Motor neuron (in vitro differentiated cells): ENCODE results near the gene PRKAR2B. TPM values are rescaled to one million over a fixed set of nuclear protein-coding genes. Genes with fewer than 3 reads are reported as not detected.
A peak's percentile ranks its signal among the peaks of the same experiment; 100 is the strongest.
"Not testable (repeated sequence)": the region's sequence is repeated elsewhere in the genome, so short reads cannot be mapped to it uniquely, and the experiment has no call there.

Experiments
- ATAC-seq, 8 experiments: fragments of 200-7000 bp; cut with Tn5 transposase; replicated peaks in 6 of 8; 2 replicates each; pipeline ENCODE4 v1.8.0; 2021; ENCODE audit warnings: mild to moderate bottlenecking in 8 of 8, moderate library complexity in 8 of 8
- H3K27ac ChIP-seq, 2 donors: fragments of 250-450 bp; sonication (Bioruptor Pico); 2 replicates each; pipeline ENCODE4 v1.9.0; 2021; ENCODE audit warnings: antibody characterized with exemption in 2 of 2, mild to moderate bottlenecking in 2 of 2, moderate library complexity in 1 of 2
- H3K4me1 ChIP-seq, 2 donors: fragments of 250-450 bp; sonication (Bioruptor Pico); replicated peaks in 1 of 2; 2 replicates each; pipeline ENCODE4 v1.6.1; 2021; ENCODE audit warnings: antibody characterized with exemption in 2 of 2, mild to moderate bottlenecking in 2 of 2, moderate library complexity in 1 of 2
- H3K4me3 ChIP-seq, 5 donors: fragments of 250-450 bp; sonication (Bioruptor Pico); 2 replicates each; pipeline ENCODE4 v1.9.0; 2021; ENCODE audit warnings: antibody characterized with exemption in 5 of 5, mild to moderate bottlenecking in 5 of 5, moderate library complexity in 4 of 5
- WGBS, 10 experiments: fragments of 450-650 bp; shearing (Covaris generic); methylation state at CpG; one replicate each; pipeline ENCODE4 v1.0.0; 2022; 5-methylcytosine and 5-hydroxymethylcytosine counted together
- in situ Hi-C, 9 experiments: fragments of 400-800 bp; cut with MboI; loops; one replicate each; pipeline ENCODE4 v1.15.0; 2021; ENCODE audit warnings: low sequenced_read_pairs in 9 of 9, low pct_unique_long_range_greater_than_20kb in 2 of 9; ENCODE audit not compliant: unreplicated experiment in 9 of 9
- total RNA-seq, 8 experiments: library from RNA; unstranded; fragments of 300-600 nt; gene quantifications; 2 replicates each; pipeline versions ENCODE4 v1.2.3 to v1.2.4, GENCODE V29; 2022

The PRKAR2B gene
- total RNA-seq, 8 experiments from 2014 or later, result 17.7 to 43.8 (median 33.6) TPM

- no peak overlapping the region for H3K4me3 ChIP-seq
- H3K4me1 ChIP-seq, result peaks cover 9 to 13% of the 10 kb centered on the region in 2 donors
- in situ Hi-C loops, result loop anchor here in 6 of 9 experiments (25.0 kb wide), 3 partner anchors 166 to 341 kb away; no protein-coding TSS in a partner anchor
- H3K27ac ChIP-seq, result no peak overlapping the region
- ATAC-seq, result no peak
- WGBS, 10 experiments, result 45 to 100% (median 71%) methylated on average over 1 to 3 of the region's 3 CpGs; no CpG with 5 or more reads in 1 of the 10 experiments
Observed at GRCh38 chr7:107128748-107129147, 84.2 kb downstream of the PRKAR2B start.

GRCh38 chr7:107130487-107131220, 86.1 kb downstream of the PRKAR2B start:
- Histone ChIP-seq H3K4me3 (no peak overlapping the region), H3K4me1 (peaks cover 9 to 13% of the 10 kb centered on the region in 2 donors), H3K27ac (no peak overlapping the region)
- in situ Hi-C loops, result loop anchor here in 6 of 9 experiments (25.0 kb wide), 3 partner anchors 168 to 343 kb away; no protein-coding TSS in a partner anchor
- peak in 1 of 8 experiments; percentile 58 for ATAC-seq
- 0 to 100% (median 55%) methylated on average over 1 to 6 of the region's 6 CpGs; no CpG with 5 or more reads in 1 of the 10 experiments for WGBS, 10 experiments

- no peak overlapping the region for H3K27ac ChIP-seq
- WGBS, 10 experiments, result 30 to 100% (median 83%) methylated on average over 1 to 2 of the region's 2 CpGs; no CpG with 5 or more reads in 2 of the 10 experiments
- no peak for ATAC-seq
- H3K4me3 ChIP-seq, result no peak overlapping the region
- in situ Hi-C loops, result loop anchor here in 6 of 9 experiments (25.0 kb wide), 3 partner anchors 171 to 346 kb away; no protein-coding TSS in a partner anchor
- peaks cover 9 to 13% of the 10 kb centered on the region in 2 donors for H3K4me1 ChIP-seq
Observed at GRCh38 chr7:107133396-107133795, 88.9 kb downstream of the PRKAR2B start.

- ATAC-seq, result peak in 2 of 8 experiments; percentile 45 to 56
- H3K27ac ChIP-seq, result no peak overlapping the region
- WGBS, 10 experiments, result 86 to 100% (median 96%) methylated on average over 1 to 5 of the region's 7 CpGs; no CpG with 5 or more reads in 4 of the 10 experiments
- H3K4me3 ChIP-seq, result no peak overlapping the region
- H3K4me1 ChIP-seq, result no peaks in the 10 kb centered on the region
- in situ Hi-C loops, result loop anchor here in 6 of 9 experiments (25.0 kb wide), 3 partner anchors 177 to 352 kb away; no protein-coding TSS in a partner anchor
Observed at GRCh38 chr7:107138696-107139420, 94.4 kb downstream of the PRKAR2B start.

- H3K4me3 ChIP-seq, H3K27ac ChIP-seq, ATAC-seq: not testable (repeated sequence)
- in situ Hi-C loops, result loop anchor here in 8 of 9 experiments (10.0 to 25.0 kb wide), 5 partner anchors 182 to 357 kb away; no protein-coding TSS in a partner anchor
- 62 to 100% (median 89%) methylated on average over 1 to 5 of the region's 5 CpGs; no CpG with 5 or more reads in 1 of the 10 experiments for WGBS, 10 experiments
- peaks cover 11 to 16% of the 10 kb centered on the region in 2 donors for H3K4me1 ChIP-seq
Observed at GRCh38 chr7:107143875-107144274, 99.4 kb downstream of the PRKAR2B start.

GRCh38 chr7:107145067-107145838, 100.7 kb downstream of the PRKAR2B start:
- WGBS, 10 experiments, result 49 to 100% (median 83%) methylated on average over 1 to 4 of the region's 4 CpGs; no CpG with 5 or more reads in 1 of the 10 experiments
- Histone ChIP-seq H3K4me3 (no peak overlapping the region), H3K27ac (no peak overlapping the region), H3K4me1 (peaks cover 13 to 16% of the 10 kb centered on the region in 2 donors)
- no peak for ATAC-seq
- in situ Hi-C loops, result loop anchor here in 8 of 9 experiments (5.0 to 25.0 kb wide), 6 partner anchors 183 to 358 kb away; no protein-coding TSS in a partner anchor

- in situ Hi-C loops, result loop anchor here in 8 of 9 experiments (5.0 to 25.0 kb wide), 6 partner anchors 185 to 360 kb away; no protein-coding TSS in a partner anchor
- no peak overlapping the region for H3K4me3 ChIP-seq
- H3K27ac ChIP-seq, result no peak overlapping the region
- peaks cover 14 to 16% of the 10 kb centered on the region in 2 donors for H3K4me1 ChIP-seq
- whole genome bisulfite sequencing, 10 experiments, result 0 to 33% (median 15%) methylated on average over 1 to 3 of the region's 3 CpGs; no CpG with 5 or more reads in 1 of the 10 experiments
- peak; percentile 73 to 88 (median 80) for ATAC-seq
Observed at GRCh38 chr7:107147464-107148393, 103.2 kb downstream of the PRKAR2B start.

- Histone ChIP-seq H3K27ac (no peak overlapping the region), H3K4me3 (no peak overlapping the region), H3K4me1 (peaks cover 14 to 16% of the 10 kb centered on the region in 2 donors)
- in situ Hi-C loops, result loop anchor here in 8 of 9 experiments (5.0 to 25.0 kb wide), 6 partner anchors 186 to 361 kb away; no protein-coding TSS in a partner anchor
- no peak for ATAC-seq
- 67 to 100% (median 100%) methylated on average over 1 to 2 of the region's 2 CpGs; no CpG with 5 or more reads in 1 of the 10 experiments for WGBS, 10 experiments
Observed at GRCh38 chr7:107148721-107149120, 104.2 kb downstream of the PRKAR2B start.

GRCh38 chr7:107149863-107150262, 105.4 kb downstream of the PRKAR2B start:
- Histone ChIP-seq H3K4me3 (no peak overlapping the region), H3K27ac (no peak overlapping the region), H3K4me1 (peaks cover 14 to 16% of the 10 kb centered on the region in 2 donors)
- WGBS, 10 experiments, result 83 to 100% (median 100%) methylated on average over 1 of the region's 1 CpG; no CpG with 5 or more reads in 1 of the 10 experiments
- in situ Hi-C loops, result loop anchor here (5.0 to 25.0 kb wide), 7 partner anchors 188 to 363 kb away; no protein-coding TSS in a partner anchor
- ATAC-seq, result no peak

- 2 to 36% (median 26%) methylated on average over 2 to 4 of the region's 4 CpGs for WGBS, 10 experiments
- H3K4me1 ChIP-seq, result peaks cover 14 to 16% of the 10 kb centered on the region in 2 donors
- H3K4me3 ChIP-seq, result no peak overlapping the region
- in situ Hi-C loops, result loop anchor here in 3 of 9 experiments (10.0 to 25.0 kb wide), 2 partner anchors 188 to 206 kb away; no protein-coding TSS in a partner anchor
- no peak overlapping the region for H3K27ac ChIP-seq
- ATAC-seq, result peak in 7 of 8 experiments; percentile 51 to 84 (median 60)
Observed at GRCh38 chr7:107150375-107151073, 106.0 kb downstream of the PRKAR2B start.
